IMR-90 (cell line): ENCODE data around the gene HMGCLL1.

Source experiments
- BHLHE40 ChIP-seq: fragments of 150-350 bp; IDR thresholded peaks from 2 replicates; pipeline ENCODE4 v1.6.1; 2016; ENCODE audit warnings: mild to moderate bottlenecking, low read depth, low read length
- CEBPB ChIP-seq: IDR thresholded peaks from 2 replicates; pipeline ENCODE4 v1.6.1; 2012; ENCODE audit warnings: low read depth, low read length, improper control_type of control experiment
- FOS ChIP-seq: fragments of 150-350 bp; IDR thresholded peaks from 2 replicates; pipeline ENCODE4 v1.6.1; 2016; ENCODE audit warnings: low read depth, low read length
- MAFK ChIP-seq: IDR thresholded peaks from 2 replicates; pipeline ENCODE4 v1.6.1; 2012; ENCODE audit warnings: low read depth, low read length, improper control_type of control experiment
- MXI1 ChIP-seq: IDR thresholded peaks from 2 replicates; pipeline ENCODE4 v1.6.1; 2012; ENCODE audit warnings: low read depth, mild to moderate bottlenecking, low read length, moderate library complexity, borderline replicate concordance
- NFE2L2 ChIP-seq: fragments of 150-350 bp; IDR thresholded peaks from 2 replicates; pipeline ENCODE4 v1.6.1; 2016; ENCODE audit warnings: low read depth, mild to moderate bottlenecking, low read length
- POLR2A ChIP-seq: IDR thresholded peaks from 2 replicates; pipeline ENCODE4 v1.6.1; 2012; ENCODE audit warnings: mild to moderate bottlenecking, low read depth, low read length
- RAD21 ChIP-seq: IDR thresholded peaks from 2 replicates; pipeline ENCODE4 v1.6.1; 2012; ENCODE audit warnings: low read length, improper control_type of control experiment
- RCOR1 ChIP-seq: IDR thresholded peaks from 2 replicates; pipeline ENCODE4 v1.6.1; 2012; ENCODE audit warnings: mild to moderate bottlenecking, low read length, improper control_type of control experiment; ENCODE audit not compliant: insufficient replicate concordance
- RFX5 ChIP-seq: IDR thresholded peaks from 2 replicates; pipeline ENCODE4 v1.8.0; 2012; ENCODE audit warnings: low read depth, mild to moderate bottlenecking, low read length, moderate library complexity
- SMC3 ChIP-seq: fragments of 150-350 bp; IDR thresholded peaks from 2 replicates; pipeline ENCODE4 v1.6.1; 2016; ENCODE audit warnings: low read depth, mild to moderate bottlenecking, antibody characterized with exemption, low read length, moderate library complexity
- TF ChIP-seq, protein P1 (sequence below): conservative IDR thresholded peaks from 2 replicates; pipeline ENCODE4 v1.5.1; 2012; ENCODE audit warnings: mild to moderate bottlenecking, low read depth, low read length, improper control_type of control experiment
- TF ChIP-seq, protein P2 (sequence below): fragments of 150-350 bp; IDR thresholded peaks from 2 replicates; pipeline ENCODE4 v1.6.1; 2017; ENCODE audit warnings: mild to moderate bottlenecking, antibody characterized with exemption, low read length, low read depth
- TF ChIP-seq, protein P3 (sequence below): fragments of 150-350 bp; IDR thresholded peaks from 2 replicates; pipeline ENCODE4 v1.6.1; 2016; ENCODE audit warnings: low read depth, mild to moderate bottlenecking, low read length, moderate library complexity, borderline replicate concordance

DNA sequence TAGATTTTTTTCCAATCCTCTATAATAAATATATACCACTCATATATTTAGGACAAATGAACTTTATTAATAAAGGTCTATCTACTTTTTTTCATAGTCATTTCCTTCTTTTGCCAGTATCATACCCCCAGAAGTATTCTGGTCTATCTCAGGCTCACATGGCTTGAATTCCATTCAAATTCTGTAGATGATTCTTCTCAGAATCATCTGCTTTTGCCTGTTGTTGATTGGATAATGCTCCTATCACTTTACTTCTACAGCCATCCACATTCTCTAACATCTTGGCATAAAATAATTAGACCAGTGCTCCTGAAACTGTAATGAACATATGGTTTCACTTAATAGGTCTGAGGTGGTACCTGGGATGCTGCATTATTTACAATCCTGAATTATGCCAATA is 130.5 kb downstream of the HMGCLL1 start:
- TF ChIP-seq, protein P1, sequence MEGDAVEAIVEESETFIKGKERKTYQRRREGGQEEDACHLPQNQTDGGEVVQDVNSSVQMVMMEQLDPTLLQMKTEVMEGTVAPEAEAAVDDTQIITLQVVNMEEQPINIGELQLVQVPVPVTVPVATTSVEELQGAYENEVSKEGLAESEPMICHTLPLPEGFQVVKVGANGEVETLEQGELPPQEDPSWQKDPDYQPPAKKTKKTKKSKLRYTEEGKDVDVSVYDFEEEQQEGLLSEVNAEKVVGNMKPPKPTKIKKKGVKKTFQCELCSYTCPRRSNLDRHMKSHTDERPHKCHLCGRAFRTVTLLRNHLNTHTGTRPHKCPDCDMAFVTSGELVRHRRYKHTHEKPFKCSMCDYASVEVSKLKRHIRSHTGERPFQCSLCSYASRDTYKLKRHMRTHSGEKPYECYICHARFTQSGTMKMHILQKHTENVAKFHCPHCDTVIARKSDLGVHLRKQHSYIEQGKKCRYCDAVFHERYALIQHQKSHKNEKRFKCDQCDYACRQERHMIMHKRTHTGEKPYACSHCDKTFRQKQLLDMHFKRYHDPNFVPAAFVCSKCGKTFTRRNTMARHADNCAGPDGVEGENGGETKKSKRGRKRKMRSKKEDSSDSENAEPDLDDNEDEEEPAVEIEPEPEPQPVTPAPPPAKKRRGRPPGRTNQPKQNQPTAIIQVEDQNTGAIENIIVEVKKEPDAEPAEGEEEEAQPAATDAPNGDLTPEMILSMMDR = no peak
- TF ChIP-seq, protein P2, sequence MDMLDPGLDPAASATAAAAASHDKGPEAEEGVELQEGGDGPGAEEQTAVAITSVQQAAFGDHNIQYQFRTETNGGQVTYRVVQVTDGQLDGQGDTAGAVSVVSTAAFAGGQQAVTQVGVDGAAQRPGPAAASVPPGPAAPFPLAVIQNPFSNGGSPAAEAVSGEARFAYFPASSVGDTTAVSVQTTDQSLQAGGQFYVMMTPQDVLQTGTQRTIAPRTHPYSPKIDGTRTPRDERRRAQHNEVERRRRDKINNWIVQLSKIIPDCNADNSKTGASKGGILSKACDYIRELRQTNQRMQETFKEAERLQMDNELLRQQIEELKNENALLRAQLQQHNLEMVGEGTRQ = no peak
- no peak for TF ChIP-seq BHLHE40
- TF ChIP-seq, protein P3, sequence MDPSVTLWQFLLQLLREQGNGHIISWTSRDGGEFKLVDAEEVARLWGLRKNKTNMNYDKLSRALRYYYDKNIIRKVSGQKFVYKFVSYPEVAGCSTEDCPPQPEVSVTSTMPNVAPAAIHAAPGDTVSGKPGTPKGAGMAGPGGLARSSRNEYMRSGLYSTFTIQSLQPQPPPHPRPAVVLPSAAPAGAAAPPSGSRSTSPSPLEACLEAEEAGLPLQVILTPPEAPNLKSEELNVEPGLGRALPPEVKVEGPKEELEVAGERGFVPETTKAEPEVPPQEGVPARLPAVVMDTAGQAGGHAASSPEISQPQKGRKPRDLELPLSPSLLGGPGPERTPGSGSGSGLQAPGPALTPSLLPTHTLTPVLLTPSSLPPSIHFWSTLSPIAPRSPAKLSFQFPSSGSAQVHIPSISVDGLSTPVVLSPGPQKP = no peak
- no peak for TF ChIP-seq RFX5
- TF ChIP-seq POLR2A = no peak
- no peak for TF ChIP-seq CEBPB
- TF ChIP-seq MAFK = no peak
- TF ChIP-seq RCOR1 = no peak
- TF ChIP-seq SMC3 = no peak
- TF ChIP-seq FOS = no peak
- TF ChIP-seq MXI1 = no peak
- TF ChIP-seq RAD21 = no peak
- no peak for TF ChIP-seq NFE2L2
